Natural killer cell (primary cell): ENCODE measurements around the gene SOS1. TPM values are rescaled to one million over a fixed set of nuclear protein-coding genes. Genes with fewer than 3 reads are reported as not detected.

ENCODE experiments used
- ATAC-seq, 3 donors: fragments of 150-1000 bp in 2 of 3; fragments of 200-7000 bp in 1 of 3; cut with Tn5 transposase; 1 replicate in 1 of 3; 2 replicates in 2 of 3; pipeline ENCODE4 v1.10.0; 2021; ENCODE audit warnings: mild to moderate bottlenecking in 2 of 3, moderate library complexity in 2 of 3
- DNase-seq, 2 donors: peaks; one replicate each; pipeline versions ENCODE4 v3.0.0 to v3.0.0-alpha.2; 2013 to 2021; ENCODE audit warnings: mixed read lengths in 1 of 2
- H3K27ac ChIP-seq: one replicate; pipeline ENCODE4 v1.5.1; 2013; ENCODE audit warnings: mild to moderate bottlenecking, low read length
- H3K27me3 ChIP-seq: one replicate; pipeline ENCODE4 v1.6.1; 2013; ENCODE audit warnings: low read length; ENCODE audit not compliant: control insufficient read depth, insufficient read depth
- H3K36me3 ChIP-seq: one replicate; pipeline ENCODE4 v1.6.1; 2013; ENCODE audit warnings: low read length; ENCODE audit not compliant: control insufficient read depth, insufficient read depth
- H3K4me1 ChIP-seq: one replicate; pipeline ENCODE4 v1.6.1; 2013; ENCODE audit warnings: low read length; ENCODE audit not compliant: control insufficient read depth, insufficient read depth
- H3K4me3 ChIP-seq: one replicate; pipeline ENCODE4 v1.5.1; 2013; ENCODE audit warnings: low read length
- H3K9me3 ChIP-seq: one replicate; pipeline ENCODE4 v1.6.1; 2013; ENCODE audit warnings: low read length; ENCODE audit not compliant: control insufficient read depth, insufficient read depth
- H3K27ac Mint-ChIP-seq, 2 donors: one replicate each; pipeline ENCODE4 v1.8.0; 2022; ENCODE audit warnings: mild to moderate bottlenecking in 2 of 2, mixed read lengths in 2 of 2, moderate library complexity in 1 of 2
- H3K27me3 Mint-ChIP-seq, 2 donors: one replicate each; pipeline ENCODE4 v1.8.0; 2022; ENCODE audit warnings: low read depth in 2 of 2, mixed read lengths in 2 of 2
- H3K36me3 Mint-ChIP-seq: one replicate; pipeline ENCODE4 v1.8.0; 2022; ENCODE audit warnings: mixed read lengths
- H3K4me1 Mint-ChIP-seq, 2 donors: one replicate each; pipeline ENCODE4 v1.8.0; 2022; ENCODE audit warnings: mixed read lengths in 2 of 2
- H3K4me3 Mint-ChIP-seq: one replicate; pipeline ENCODE4 v1.8.0; 2022; ENCODE audit warnings: mild to moderate bottlenecking, moderate library complexity, mixed read lengths
- H3K9me3 Mint-ChIP-seq, 2 donors: one replicate each; pipeline ENCODE4 v1.8.0; 2022; ENCODE audit warnings: mixed read lengths in 2 of 2
- CTCF ChIP-seq: fragments of 200-600 bp; IDR thresholded peaks from one replicate; pipeline ENCODE4 v1.8.0; 2022; ENCODE audit warnings: antibody characterized with exemption
- WGBS: methylation state at CpG from one replicate; pipeline ENCODE4 v1.1.7; 2013; ENCODE audit warnings: missing lambda C conversion rate; ENCODE audit not compliant: insufficient coverage; 5-methylcytosine and 5-hydroxymethylcytosine counted together
- intact Hi-C: fragments of 100-400 bp; cut with micrococcal nuclease; formaldehyde crosslinking; loops from one replicate; pipeline ENCODE4 v1.14.2; 2022
- total RNA-seq, 4 donors: library from RNA; stranded (reverse); fragments of 120-200 nt in 1 of 4; gene quantifications; one replicate each; pipeline versions ENCODE4 v1.2.3 to v1.2.4, GENCODE V29; 2013 to 2022

Gene SOS1
- total RNA-seq, 3 donors from 2014 or later (not counting 1 experiment from before 2014, with no cell fraction given), result 32.6 to 73.9 (median 52.7) TPM

GRCh38 chr2:38945911-38946310 lies 174.9 kb downstream of the SOS1 start:
- 90% methylated on average over 5 of the region's 5 CpGs for WGBS
- Histone ChIP-seq H3K27ac (no peak overlapping the region), H3K9me3 (no peaks in the 10 kb centered on the region), H3K27me3 (no peaks in the 10 kb centered on the region), H3K4me1 (no peaks in the 10 kb centered on the region), H3K4me3 (no peak overlapping the region), H3K36me3 (no peaks in the 10 kb centered on the region)
- Mint-ChIP-seq H3K27ac (no peak overlapping the region), H3K36me3 (no peaks in the 10 kb centered on the region), H3K9me3 (no peaks in the 10 kb centered on the region), H3K4me1 (no peaks in the 10 kb centered on the region), H3K27me3 (peaks cover 0 to 8% of the 10 kb centered on the region in 2 donors), H3K4me3 (no peak overlapping the region)
- intact Hi-C loops, result loop anchor here (2.0 kb wide), 1 partner anchor 113 kb away; no protein-coding TSS in a partner anchor
- DNase-seq (no peak), ATAC-seq (no peak)
- TF ChIP-seq CTCF, result no peak

- H3K36me3 ChIP-seq, result no peaks in the 10 kb centered on the region
- H3K4me3 ChIP-seq, result no peak overlapping the region
- no peak for ATAC-seq
- H3K4me3 Mint-ChIP-seq, result no peak overlapping the region
- peaks cover 0 to 8% of the 10 kb centered on the region in 2 donors for H3K27me3 Mint-ChIP-seq
- H3K4me1 Mint-ChIP-seq, result no peaks in the 10 kb centered on the region
- H3K36me3 Mint-ChIP-seq, result no peaks in the 10 kb centered on the region
- H3K27ac Mint-ChIP-seq, result no peak overlapping the region
- no peaks in the 10 kb centered on the region for H3K27me3 ChIP-seq
- intact Hi-C loops, result no loop called here
- 89% methylated on average over 4 of the region's 4 CpGs for WGBS
- DNase-seq, result no peak
- H3K27ac ChIP-seq, result no peak overlapping the region
- H3K4me1 ChIP-seq, result no peaks in the 10 kb centered on the region
- no peaks in the 10 kb centered on the region for H3K9me3 ChIP-seq
- H3K9me3 Mint-ChIP-seq, result no peaks in the 10 kb centered on the region
- no peak for TF ChIP-seq CTCF
These were observed 175.5 kb downstream of the SOS1 start for GRCh38 chr2:38945372-38945771.

GRCh38 chr2:38943784-38944183 lies 177.1 kb downstream of the SOS1 start:
- Histone ChIP-seq H3K9me3 (no peaks in the 10 kb centered on the region), H3K27me3 (no peaks in the 10 kb centered on the region), H3K27ac (no peak overlapping the region), H3K4me1 (no peaks in the 10 kb centered on the region), H3K36me3 (no peaks in the 10 kb centered on the region), H3K4me3 (no peak overlapping the region)
- no peak for DNase-seq
- H3K4me3 Mint-ChIP-seq, result no peak overlapping the region
- H3K27ac Mint-ChIP-seq, result no peak overlapping the region
- no peaks in the 10 kb centered on the region for H3K36me3 Mint-ChIP-seq
- no peak for TF ChIP-seq CTCF
- H3K27me3 Mint-ChIP-seq, result peaks cover 0 to 8% of the 10 kb centered on the region in 2 donors
- intact Hi-C loops, result no loop called here
- no peaks in the 10 kb centered on the region for H3K4me1 Mint-ChIP-seq
- ATAC-seq, result no peak
- no peaks in the 10 kb centered on the region for H3K9me3 Mint-ChIP-seq

GRCh38 chr2:38940746-38941145 lies 180.1 kb downstream of the SOS1 start:
- no peak for TF ChIP-seq CTCF
- Histone ChIP-seq H3K27me3 (no peaks in the 10 kb centered on the region), H3K27ac (no peak overlapping the region), H3K9me3 (no peaks in the 10 kb centered on the region), H3K4me3 (no peak overlapping the region), H3K36me3 (no peaks in the 10 kb centered on the region), H3K4me1 (no peaks in the 10 kb centered on the region)
- Mint-ChIP-seq H3K4me1 (no peaks in the 10 kb centered on the region), H3K27ac (no peak overlapping the region), H3K27me3 (peaks cover 0 to 13% of the 10 kb centered on the region in 2 donors), H3K9me3 (no peaks in the 10 kb centered on the region), H3K4me3 (no peak overlapping the region), H3K36me3 (no peaks in the 10 kb centered on the region)
- DNase-seq, result no peak
- intact Hi-C loops, result no loop called here
- no peak for ATAC-seq
- 83% methylated on average over 1 of the region's 1 CpG for WGBS
